Upper lobe of left lung (tissue), 6 donors: Measurements from ENCODE around the gene CLSTN1. TPM values are rescaled to one million over a fixed set of nuclear protein-coding genes. Genes with fewer than 3 reads are reported as not detected.

Experiments
- ATAC-seq, 2 donors: fragments of 200-7000 bp; cut with Tn5 transposase; one replicate each; pipeline ENCODE4 v1.9.1; 2022; ENCODE audit warnings: mild to moderate bottlenecking in 2 of 2, moderate library complexity in 2 of 2; ENCODE audit not compliant: low FRiP score in 2 of 2
- DNase-seq, 2 donors: peaks; one replicate each; pipeline ENCODE4 v3.0.0-alpha.2; 2019 to 2020
- H3K27ac ChIP-seq, 4 donors: fragments of 200-600 bp; sonication (generic); one replicate each; pipeline ENCODE4 v1.5.1; 2016 to 2019
- H3K27me3 ChIP-seq, 4 donors: fragments of 200-600 bp; sonication (generic); one replicate each; pipeline ENCODE4 v1.5.1; 2017 to 2019
- H3K36me3 ChIP-seq, 4 donors: fragments of 200-600 bp; sonication (generic); one replicate each; pipeline ENCODE4 v1.5.1; 2016 to 2019
- H3K4me1 ChIP-seq, 4 donors: fragments of 200-600 bp; sonication (generic); one replicate each; pipeline ENCODE4 v1.5.1; 2018 to 2019
- H3K4me3 ChIP-seq, 4 donors: fragments of 200-600 bp; sonication (generic); one replicate each; pipeline ENCODE4 v1.5.1; 2017 to 2019; ENCODE audit warnings: mild to moderate bottlenecking in 2 of 4, moderate library complexity in 1 of 4
- H3K9me3 ChIP-seq, 4 donors: fragments of 200-600 bp; sonication (generic); one replicate each; pipeline ENCODE4 v1.5.1; 2018 to 2019
- CTCF ChIP-seq, 6 experiments: fragments of 450-650 bp in 4 of 6; fragments of 200-600 bp in 2 of 6; sonication (generic) in 2 of 6; IDR thresholded peaks; one replicate each; pipeline ENCODE4 v1.5.1; 2016 to 2019; ENCODE audit warnings: antibody characterized with exemption in 6 of 6
- EP300 ChIP-seq, 4 donors: sonication (generic); formaldehyde crosslinking; IDR thresholded peaks; one replicate each; pipeline ENCODE4 v1.5.1; 2017; ENCODE audit warnings: antibody characterized with exemption in 4 of 4, control low read depth in 2 of 4
- POLR2A ChIP-seq, 4 donors: fragments of 450-650 bp; IDR thresholded peaks; one replicate each; pipeline ENCODE4 v1.5.1; 2016 to 2017; ENCODE audit warnings: antibody characterized with exemption in 4 of 4, mild to moderate bottlenecking in 2 of 4
- POLR2AphosphoS5 ChIP-seq, 2 donors: sonication (generic); formaldehyde crosslinking; IDR thresholded peaks; one replicate each; pipeline ENCODE4 v1.5.1; 2017; ENCODE audit warnings: antibody characterized with exemption in 2 of 2
- WGBS, 2 donors: methylation state at CpG; one replicate each; pipeline ENCODE4 v1.1.5; 2017 to 2018; 5-methylcytosine and 5-hydroxymethylcytosine counted together
- total RNA-seq, 6 donors: library from RNA; depleted of rRNA in 4 of 6; stranded (reverse); fragments of >200 nt in 4 of 6; gene quantifications; one replicate each; pipeline versions ENCODE4 v1.1.0 to v1.2.1, GENCODE V29; 2016 to 2021
- donor health status: DM: no; HTN: no; CAD: no; lungs with moderate emphysema.
- donor health status: DM: no; HTN: yes; CAD: no; lungs with severe emphysema.

The CLSTN1 gene
- total RNA-seq, 6 donors from 2014 or later: 35.6 to 82.7 (median 59.5) TPM

GRCh38 chr1:9710037-9710436 lies 113.7 kb downstream of the CLSTN1 start:
- H3K4me1 ChIP-seq: no peaks in the 10 kb centered on the region
- H3K36me3 ChIP-seq: peaks cover under 1 to 25% (median 6%) of the 10 kb centered on the region in 4 donors
- no peak overlapping the region for H3K27ac ChIP-seq
- no peaks in the 10 kb centered on the region for H3K9me3 ChIP-seq
- TF ChIP-seq POLR2AphosphoS5 (IDR thresholded peaks at IDR 0.05) (no peak), POLR2A (IDR thresholded peaks at IDR 0.05) (no peak), EP300 (IDR thresholded peaks at IDR 0.05) (no peak), CTCF (IDR thresholded peaks at IDR 0.05) (no peak)
- DNase-seq (no peak), ATAC-seq (no peak)
- 96 to 99% methylated on average over 8 of the region's 8 CpGs for WGBS, 2 donors
- no peaks in the 10 kb centered on the region for H3K27me3 ChIP-seq
- no peak overlapping the region for H3K4me3 ChIP-seq

- no peak for TF ChIP-seq CTCF (IDR thresholded peaks at IDR 0.05)
- no peak for TF ChIP-seq EP300 (IDR thresholded peaks at IDR 0.05)
- H3K4me1 ChIP-seq: peaks cover 0 to 10% (median 8%) of the 10 kb centered on the region in 4 donors
Observed at GRCh38 chr1:9706178-9706577, 117.6 kb downstream of the CLSTN1 start.

GRCh38 chr1:9705337-9706093 lies 118.2 kb downstream of the CLSTN1 start:
- 90% methylated on average over 8 of the region's 8 CpGs for WGBS, 2 donors
- H3K9me3 ChIP-seq: no peaks in the 10 kb centered on the region
- H3K36me3 ChIP-seq: peaks cover 0 to 6% (median under 1%) of the 10 kb centered on the region in 4 donors
- peaks cover 0 to 10% (median 8%) of the 10 kb centered on the region in 4 donors for H3K4me1 ChIP-seq
- no peak overlapping the region for H3K4me3 ChIP-seq
- H3K27ac ChIP-seq: no peak overlapping the region
- no peaks in the 10 kb centered on the region for H3K27me3 ChIP-seq
- no peak for ATAC-seq
- TF ChIP-seq EP300 (IDR thresholded peaks at IDR 0.05) (no peak), POLR2AphosphoS5 (IDR thresholded peaks at IDR 0.05) (no peak), POLR2A (IDR thresholded peaks at IDR 0.05) (no peak), CTCF (IDR thresholded peaks at IDR 0.05) (no peak)
- no peak for DNase-seq

More at GRCh38 chr1:9706178-9706577, 117.6 kb downstream of the CLSTN1 start:
- H3K27ac ChIP-seq: no peak overlapping the region
- WGBS, 2 donors: 89 to 91% methylated on average over 4 of the region's 4 CpGs
- DNase-seq (no peak), ATAC-seq (no peak)
- H3K9me3 ChIP-seq: no peaks in the 10 kb centered on the region
- no peak overlapping the region for H3K4me3 ChIP-seq
- H3K27me3 ChIP-seq: no peaks in the 10 kb centered on the region
- peaks cover 0 to 11% (median 1%) of the 10 kb centered on the region in 4 donors for H3K36me3 ChIP-seq

GRCh38 chr1:9703681-9704080 lies 120.1 kb downstream of the CLSTN1 start:
- H3K9me3 ChIP-seq: no peaks in the 10 kb centered on the region

More at GRCh38 chr1:9703681-9704080, 120.1 kb downstream of the CLSTN1 start:
- Histone ChIP-seq H3K27me3 (no peaks in the 10 kb centered on the region), H3K27ac (no peak overlapping the region), H3K4me3 (no peak overlapping the region), H3K4me1 (peaks cover 0 to 10% (median 8%) of the 10 kb centered on the region in 4 donors), H3K36me3 (peaks cover 0 to 6% (median 1%) of the 10 kb centered on the region in 4 donors)
- ATAC-seq (no peak), DNase-seq (no peak)
- 92 to 98% methylated on average over 3 of the region's 3 CpGs for WGBS, 2 donors
- TF ChIP-seq CTCF (IDR thresholded peaks at IDR 0.05) (no peak), EP300 (IDR thresholded peaks at IDR 0.05) (no peak), POLR2A (IDR thresholded peaks at IDR 0.05) (no peak), POLR2AphosphoS5 (IDR thresholded peaks at IDR 0.05) (no peak)
